A673 (cell line): ENCODE data around the gene BLZF1.
"Not testable (repeated sequence)": the region's sequence is repeated elsewhere in the genome, so short reads cannot be mapped to it uniquely, and the experiment has no call there.

Source experiments
- CTCF ChIP-seq: fragments of 300-800, 200-600 bp; sonication (generic); conservative IDR thresholded peaks from 2 replicates; pipeline ENCODE4 v1.5.1; 2017; ENCODE audit warnings: low read depth, mild to moderate bottlenecking, antibody characterized with exemption, low read length, moderate library complexity, mixed read lengths
- EZH2 ChIP-seq: fragments of 200-600 bp; sonication (generic); IDR thresholded peaks from 2 replicates; pipeline ENCODE4 v1.6.1; 2017; ENCODE audit warnings: borderline replicate concordance, low read depth, mild to moderate bottlenecking, mixed read lengths, antibody characterized with exemption, low read length; ENCODE audit not compliant: poor library complexity, severe bottlenecking

GRCh38 chr1:169402578-169402977 lies 34.6 kb downstream of the BLZF1 start:
- not testable (repeated sequence) for TF ChIP-seq CTCF, EZH2
